Fibroblast of mammary gland (primary cell): ENCODE measurements around the gene CBFB.

ENCODE experiments used
- DNase-seq: peaks from one replicate; pipeline ENCODE4 v3.0.0-alpha.2; 2010; ENCODE audit warnings: low read depth
- H3K4me3 ChIP-seq: 2 replicates; pipeline ENCODE4 v1.5.1; 2011; ENCODE audit warnings: low read depth, mild to moderate bottlenecking, low read length, moderate library complexity; ENCODE audit not compliant: control insufficient read depth
- CTCF ChIP-seq: conservative IDR thresholded peaks from 2 replicates; pipeline ENCODE4 v1.5.1; 2011; ENCODE audit warnings: low read depth, low read length, inconsistent platforms; ENCODE audit not compliant: control insufficient read depth, insufficient read depth

Gene CBFB

GRCh38 chr16:67082100-67082499 is 53.2 kb downstream of the CBFB start:
- no peak for DNase-seq
- no peak overlapping the region for H3K4me3 ChIP-seq
- TF ChIP-seq CTCF = no peak

DNA sequence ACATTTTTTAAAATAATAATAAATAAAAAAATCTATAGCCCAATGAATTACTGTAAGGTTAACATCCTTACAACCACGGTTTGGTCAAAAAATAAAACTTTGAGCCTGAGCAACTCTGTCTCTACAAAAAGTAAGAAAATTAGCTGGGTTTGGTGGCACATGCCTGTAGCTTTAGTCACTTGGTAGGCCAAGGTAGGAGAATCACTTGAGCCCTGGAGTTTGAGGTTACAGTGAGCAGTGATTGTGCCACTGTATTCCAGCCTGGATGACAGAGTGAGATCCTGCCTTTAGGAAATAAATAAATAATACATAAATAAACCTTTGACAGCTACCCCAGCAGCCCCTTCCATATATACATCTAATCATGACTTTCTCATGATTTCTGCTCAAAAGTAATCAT is 53.9 kb downstream of the CBFB start:
- H3K4me3 ChIP-seq = no peak overlapping the region
- TF ChIP-seq CTCF = no peak
- DNase-seq = no peak

DNA sequence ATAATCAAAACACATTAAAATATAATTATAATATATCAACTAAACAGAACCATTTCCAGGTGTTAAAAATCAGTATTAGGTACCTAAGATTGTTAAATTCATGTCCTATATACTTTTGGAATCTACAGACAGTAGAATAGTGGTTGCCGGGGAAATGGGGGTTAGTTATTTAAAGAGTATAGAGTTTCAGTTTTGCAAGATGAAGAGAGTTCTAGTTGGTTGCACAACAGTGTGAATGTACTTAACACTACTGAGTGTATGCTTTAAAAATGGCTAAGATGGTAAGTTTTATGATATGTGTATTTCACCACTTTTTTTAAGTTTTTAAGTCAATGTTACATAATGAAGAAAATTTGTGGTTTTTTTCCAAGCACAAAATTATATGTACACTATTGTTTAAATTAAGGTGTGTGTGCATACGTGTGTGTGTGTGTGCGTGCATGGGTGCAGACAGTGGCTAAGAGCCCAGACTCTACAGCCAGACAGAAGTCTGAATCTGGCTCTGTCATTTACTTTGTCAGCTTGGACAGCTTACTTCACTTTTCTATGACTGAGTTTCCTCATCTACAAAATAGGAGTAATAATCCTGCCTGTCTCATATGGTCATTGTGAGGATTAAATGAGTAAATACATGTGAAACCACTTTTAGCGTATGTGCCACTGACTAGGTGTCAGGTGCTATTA is 55.5 kb downstream of the CBFB start:
- no peak for DNase-seq
- no peak for TF ChIP-seq CTCF

DNA sequence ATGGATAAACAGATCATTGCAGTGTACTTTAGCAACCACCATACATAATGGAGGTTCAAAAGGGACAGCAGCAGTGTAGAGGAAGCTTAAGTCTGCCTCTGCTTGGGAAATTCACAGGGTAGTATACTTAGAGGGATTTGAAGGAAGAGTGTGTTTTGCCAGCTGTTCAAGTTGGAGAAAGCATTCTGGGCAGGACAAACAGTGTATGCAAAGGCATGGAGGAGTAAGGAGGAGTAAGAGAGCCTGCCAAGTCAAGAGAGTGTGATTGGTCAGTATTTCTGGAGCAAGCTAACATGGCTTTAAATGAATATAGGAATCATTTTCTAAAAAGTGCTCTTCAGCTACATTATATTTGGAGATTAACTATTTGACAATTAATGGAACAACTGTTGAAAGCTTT is 57.9 kb downstream of the CBFB start:
- no peak for TF ChIP-seq CTCF
- H3K4me3 ChIP-seq = no peak overlapping the region
- no peak for DNase-seq

More for the DNA sequence above, 55.5 kb downstream of the CBFB start:
- no peak overlapping the region for H3K4me3 ChIP-seq

DNA sequence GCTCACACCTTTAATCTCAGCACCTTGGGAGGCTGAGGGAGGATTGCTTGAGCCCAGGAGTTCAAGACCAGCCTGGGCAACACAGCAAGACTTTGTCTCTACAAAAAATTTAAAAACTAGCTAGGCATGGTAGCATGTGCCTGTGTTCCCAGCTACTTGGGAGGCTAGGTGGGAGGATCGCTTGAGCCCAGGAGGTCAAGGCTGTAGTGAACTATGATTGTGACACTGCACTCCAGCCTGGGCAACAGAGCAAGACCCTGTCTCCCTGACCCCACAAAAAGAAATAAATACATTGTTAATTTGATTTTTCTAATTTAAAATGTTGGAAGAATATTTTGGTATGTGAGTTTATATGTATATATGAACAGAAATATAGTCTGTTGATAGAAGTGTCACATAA is 58.3 kb downstream of the CBFB start:
- H3K4me3 ChIP-seq = no peak overlapping the region
- no peak for TF ChIP-seq CTCF
- no peak for DNase-seq

GRCh38 chr16:67087803-67088202 is 58.9 kb downstream of the CBFB start:
- no peak for TF ChIP-seq CTCF
- no peak overlapping the region for H3K4me3 ChIP-seq
- no peak for DNase-seq

- no peak for TF ChIP-seq CTCF
- H3K4me3 ChIP-seq = no peak overlapping the region
- DNase-seq = no peak
Observed at GRCh38 chr16:67088551-67088950, 59.6 kb downstream of the CBFB start.
